HG03378 (cell line): ENCODE measurements around the gene POLN.
"Not testable (repeated sequence)": the region's sequence is repeated elsewhere in the genome, so short reads cannot be mapped to it uniquely, and the experiment has no call there.

Source experiments
- ATAC-seq: cut with Tn5 transposase; IDR thresholded peaks from one replicate; pipeline ENCODE4 v1.9.1; 2021; ENCODE audit warnings: mild to moderate bottlenecking, moderate library complexity; ENCODE audit not compliant: unreplicated experiment

Gene POLN

GRCh38 chr4:2044542-2045517 lies 197.1 kb downstream of the POLN start:
- ATAC-seq = no peak

- no peak for ATAC-seq
Observed at GRCh38 chr4:2044119-2044485, 197.8 kb downstream of the POLN start.

- ATAC-seq = no peak
Observed at GRCh38 chr4:2043396-2044118, 198.4 kb downstream of the POLN start.

GRCh38 chr4:2042947-2043395 lies 198.9 kb downstream of the POLN start:
- no peak for ATAC-seq

- ATAC-seq = no peak
Observed at GRCh38 chr4:2042204-2042946, 199.5 kb downstream of the POLN start.

- no peak for ATAC-seq
Observed at GRCh38 chr4:2041239-2042130, 200.4 kb downstream of the POLN start.

- ATAC-seq = no peak
Observed at GRCh38 chr4:2040391-2041238, 201.3 kb downstream of the POLN start.

- no peak for ATAC-seq
Observed at GRCh38 chr4:2036866-2037265, 205.1 kb downstream of the POLN start.

- ATAC-seq = no peak
Observed at GRCh38 chr4:2036327-2036726, 205.6 kb downstream of the POLN start.

GRCh38 chr4:2031161-2031560 lies 210.8 kb downstream of the POLN start:
- ATAC-seq = not testable (repeated sequence)

GRCh38 chr4:2027120-2027519 lies 214.8 kb downstream of the POLN start:
- not testable (repeated sequence) for ATAC-seq

- ATAC-seq = no peak
Observed at GRCh38 chr4:2025817-2026216, 216.1 kb downstream of the POLN start.

GRCh38 chr4:2024683-2025082 lies 217.2 kb downstream of the POLN start:
- ATAC-seq = no peak
